KMS-11 (cell line): Measurements from ENCODE around the gene MARK2.
A peak's percentile ranks its signal among the peaks of the same experiment; 100 is the strongest.

Experiments used
- H2AFZ ChIP-seq: fragments of 200-600 bp; sonication (generic); 2 replicates; pipeline ENCODE4 v1.6.1; 2016; ENCODE audit warnings: antibody characterized with exemption, mixed run types, low read depth
- H3K27ac ChIP-seq: fragments of 200-600 bp; sonication (generic); 2 replicates; pipeline ENCODE4 v1.6.1; 2016; ENCODE audit warnings: mild to moderate bottlenecking, mixed run types
- H3K27me3 ChIP-seq: fragments of 200-600 bp; sonication (generic); 2 replicates; pipeline ENCODE4 v1.6.1; 2017; ENCODE audit warnings: mild to moderate bottlenecking, low read depth, mixed run types, moderate library complexity; ENCODE audit not compliant: insufficient read depth
- H3K36me3 ChIP-seq: fragments of 200-600 bp; sonication (generic); 2 replicates; pipeline ENCODE4 v1.6.1; 2017; ENCODE audit warnings: mild to moderate bottlenecking, mixed run types; ENCODE audit not compliant: insufficient read depth
- H3K4me1 ChIP-seq: fragments of 200-600 bp; sonication (generic); 2 replicates; pipeline ENCODE4 v1.6.1; 2016; ENCODE audit warnings: mild to moderate bottlenecking, low read depth, mixed run types; ENCODE audit not compliant: poor library complexity, severe bottlenecking
- H3K4me2 ChIP-seq: fragments of 200-600 bp; sonication (generic); 2 replicates; pipeline ENCODE4 v1.7.0; 2016; ENCODE audit warnings: mild to moderate bottlenecking, mixed run types
- H3K4me3 ChIP-seq: fragments of 200-600 bp; sonication (generic); IDR thresholded peaks from 2 replicates; pipeline ENCODE4 v1.6.1; 2017; ENCODE audit warnings: low read depth, low read length, mixed read lengths; ENCODE audit not compliant: insufficient read depth
- H3K79me2 ChIP-seq: fragments of 200-600 bp; sonication (generic); 2 replicates; pipeline ENCODE4 v1.6.1; 2016; ENCODE audit warnings: low read depth, mixed run types; ENCODE audit not compliant: insufficient read depth
- H3K9ac ChIP-seq: fragments of 200-600 bp; sonication (generic); 2 replicates; pipeline ENCODE4 v1.6.1; 2016; ENCODE audit warnings: mild to moderate bottlenecking, mixed run types
- H4K20me1 ChIP-seq: fragments of 200-600 bp; sonication (generic); 2 replicates; pipeline ENCODE4 v1.6.1; 2016; ENCODE audit warnings: mild to moderate bottlenecking, mixed run types; ENCODE audit not compliant: insufficient read depth
- CTCF ChIP-seq: fragments of 200-600 bp; sonication (generic); conservative IDR thresholded peaks from 2 replicates; pipeline ENCODE4 v1.6.1; 2017; ENCODE audit warnings: low read depth, mild to moderate bottlenecking, antibody characterized with exemption, low read length, moderate library complexity, mixed read lengths

Gene MARK2

DNA sequence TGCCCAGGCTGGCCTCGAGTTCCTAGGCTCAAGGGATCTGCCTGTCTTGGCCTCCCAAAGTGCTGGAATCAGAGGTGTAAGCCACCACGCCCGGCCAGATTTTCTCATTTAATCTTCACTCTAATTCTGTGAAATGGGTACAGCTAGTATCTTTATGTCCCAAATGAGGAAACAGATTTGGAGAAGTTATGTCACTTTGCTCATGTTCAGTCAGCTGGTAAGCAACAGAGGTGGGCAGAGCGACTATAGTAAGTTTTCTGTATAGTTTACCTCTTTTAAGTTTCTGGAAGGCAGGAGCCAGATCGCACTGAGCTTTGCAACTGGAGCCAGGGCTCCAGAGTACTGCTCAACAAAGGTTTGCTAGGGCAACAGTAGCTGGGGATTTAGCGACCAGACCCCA lies 44.9 kb downstream of the MARK2 start:
- H2AFZ ChIP-seq = no peak overlapping the region
- H3K4me3 ChIP-seq = no peak overlapping the region
- H3K27me3 ChIP-seq = no peaks in the 10 kb centered on the region
- H4K20me1 ChIP-seq = peaks cover 3% of the 10 kb centered on the region; the same call in 1 of the 2 replicates
- TF ChIP-seq CTCF = no peak
- H3K79me2 ChIP-seq = peaks cover 25% of the 10 kb centered on the region; the same call in 1 of the 2 replicates
- H3K27ac ChIP-seq = peak overlapping the region; percentile 31
- H3K36me3 ChIP-seq = no peaks in the 10 kb centered on the region
- H3K4me2 ChIP-seq = peak overlapping the region; percentile 41; the same call in 1 of the 2 replicates
- H3K9ac ChIP-seq = no peak overlapping the region
- peaks cover 58% of the 10 kb centered on the region for H3K4me1 ChIP-seq

GRCh38 chr11:63884196-63884932 lies 45.5 kb downstream of the MARK2 start:
- no peak overlapping the region for H3K4me3 ChIP-seq
- peak overlapping the region; percentile 31 for H3K27ac ChIP-seq
- peak overlapping the region; percentile 41; the same call in 1 of the 2 replicates for H3K4me2 ChIP-seq
- no peaks in the 10 kb centered on the region for H3K36me3 ChIP-seq
- H3K79me2 ChIP-seq = peaks cover 27% of the 10 kb centered on the region; the same call in 1 of the 2 replicates
- H3K4me1 ChIP-seq = peaks cover 64% of the 10 kb centered on the region
- H3K27me3 ChIP-seq = no peaks in the 10 kb centered on the region
- peaks cover 3% of the 10 kb centered on the region; the same call in 1 of the 2 replicates for H4K20me1 ChIP-seq
- no peak for TF ChIP-seq CTCF
- no peak overlapping the region for H2AFZ ChIP-seq
- H3K9ac ChIP-seq = no peak overlapping the region

- Histone ChIP-seq H3K36me3 (no peaks in the 10 kb centered on the region), H3K4me1 (peaks cover 78% of the 10 kb centered on the region), H3K27me3 (no peaks in the 10 kb centered on the region), H4K20me1 (peaks cover 15% of the 10 kb centered on the region; the same call in 1 of the 2 replicates), H2AFZ (no peak overlapping the region), H3K27ac (peak overlapping the region; percentile 0; the same call in 1 of the 2 replicates), H3K4me2 (peak overlapping the region; percentile 93), H3K9ac (no peak overlapping the region), H3K79me2 (peaks cover 34% of the 10 kb centered on the region; the same call in 1 of the 2 replicates), H3K4me3 (no peak overlapping the region)
- no peak for TF ChIP-seq CTCF
These were observed 48.6 kb downstream of the MARK2 start for GRCh38 chr11:63887386-63887999.

DNA sequence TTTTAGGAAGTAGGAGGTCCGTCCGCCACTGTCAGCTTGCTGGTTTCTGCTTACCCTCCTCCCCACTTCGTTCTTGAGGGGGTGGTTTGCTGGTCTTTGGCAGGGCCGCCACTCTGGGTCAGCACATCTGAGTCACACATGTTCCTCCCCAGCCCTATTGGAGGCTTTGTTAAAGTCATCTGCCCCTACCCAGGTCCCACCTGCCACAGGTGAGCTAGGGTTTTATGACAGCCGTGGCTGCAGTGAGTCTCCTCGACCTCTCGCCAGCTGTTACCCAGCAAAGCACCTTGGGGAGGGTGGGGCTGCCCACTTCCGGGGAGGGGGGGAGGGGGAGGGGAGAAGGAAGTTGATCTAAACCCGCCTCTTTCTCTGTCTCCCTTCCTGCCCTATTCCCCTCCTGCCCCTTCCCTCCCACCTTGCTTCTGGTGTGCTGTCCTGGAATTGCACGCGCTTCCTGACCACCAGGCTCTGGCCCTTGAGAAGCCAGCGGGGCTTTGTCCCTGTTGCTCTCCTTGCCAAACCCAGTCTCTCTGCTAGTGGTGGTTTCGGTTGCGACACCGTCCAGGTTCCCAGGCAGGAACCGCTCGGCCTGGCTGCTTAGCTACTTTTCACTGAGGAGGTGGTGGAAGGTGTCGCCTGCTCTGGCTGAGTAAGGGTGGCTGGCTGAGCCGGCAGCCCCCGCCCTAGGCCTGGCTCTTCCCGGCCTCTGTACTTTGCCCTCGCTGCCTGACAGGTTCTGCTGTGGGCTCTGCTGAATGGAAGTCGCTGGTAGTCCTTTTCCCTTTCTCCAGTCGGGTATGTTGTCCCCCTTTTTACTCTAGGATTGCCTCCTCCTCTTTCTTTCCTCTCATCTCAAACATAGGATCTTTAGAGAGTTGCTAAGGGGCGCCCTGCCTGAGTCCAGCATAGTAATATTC lies 49.5 kb downstream of the MARK2 start:
- no peak for TF ChIP-seq CTCF
- Histone ChIP-seq H3K4me1 (peaks cover 73% of the 10 kb centered on the region), H3K27me3 (no peaks in the 10 kb centered on the region), H3K9ac (no peak overlapping the region), H3K27ac (peak overlapping the region; percentile 50; the same call in 1 of the 2 replicates), H3K4me2 (peak overlapping the region; percentile 93), H3K36me3 (no peaks in the 10 kb centered on the region), H3K79me2 (peaks cover 40% of the 10 kb centered on the region; the same call in 1 of the 2 replicates), H4K20me1 (peaks cover 15% of the 10 kb centered on the region; the same call in 1 of the 2 replicates), H3K4me3 (no peak overlapping the region), H2AFZ (no peak overlapping the region)
